HepG2 (cell line): ENCODE results near the gene RNF25. TPM values are rescaled to one million over a fixed set of nuclear protein-coding genes. Genes with fewer than 3 reads are reported as not detected.

Experiments used
- AGO2 ChIP-seq: fragments of 200-400 bp; formaldehyde crosslinking; optimal IDR thresholded peaks from 2 replicates; pipeline ENCODE3; 2017; ENCODE audit warnings: mild to moderate bottlenecking, low read depth, low read length, moderate library complexity
- AKNA ChIP-seq: sonication (generic); formaldehyde crosslinking; IDR thresholded peaks from 2 replicates; pipeline ENCODE4 v1.4.0; 2020; ENCODE audit warnings: missing genetic modification reagents, borderline replicate concordance
- ARID4A ChIP-seq: sonication (generic); formaldehyde crosslinking; IDR thresholded peaks from 2 replicates; pipeline ENCODE4 v1.5.0; 2020; ENCODE audit warnings: mild to moderate bottlenecking, missing genetic modification reagents, borderline replicate concordance
- BHLHE40 ChIP-seq: IDR thresholded peaks from 2 replicates; pipeline ENCODE4 v1.6.1; 2011; ENCODE audit warnings: low read length, improper control_type of control experiment
- FOXP1 ChIP-seq, 2 experiments: fragments of 450-650 bp in 1 of 2; IDR thresholded peaks; 2 replicates each; pipeline ENCODE4 v1.6.1; 2017 to 2018; ENCODE audit warnings: antibody characterized with exemption in 1 of 2
- HMG20B ChIP-seq: conservative IDR thresholded peaks from 2 replicates; pipeline ENCODE4 v1.6.1; 2016; ENCODE audit warnings: missing genetic modification reagents, missing compliant biosample characterization
- HNRNPL ChIP-seq: fragments of 200-400 bp; formaldehyde crosslinking; IDR thresholded peaks from 2 replicates; pipeline ENCODE4 v1.6.1; 2017; ENCODE audit warnings: mild to moderate bottlenecking, low read depth, low read length
- KDM2A ChIP-seq: sonication (generic); formaldehyde crosslinking; IDR thresholded peaks from 2 replicates; pipeline ENCODE4 v1.4.0; 2020; ENCODE audit warnings: low read depth, missing genetic modification reagents, borderline replicate concordance
- MAFK ChIP-seq, 2 experiments: IDR thresholded peaks in 1 of 2; conservative IDR thresholded peaks in 1 of 2; 2 replicates each; pipeline ENCODE4 v1.6.1; 2011; ENCODE audit warnings: improper control_type of control experiment in 2 of 2, low read length in 2 of 2
- SOX13 ChIP-seq, 3 experiments: fragments of 450-650 bp in 1 of 3; sonication (generic) in 1 of 3; formaldehyde crosslinking in 1 of 3; IDR thresholded peaks in 2 of 3; conservative IDR thresholded peaks in 1 of 3; 2 replicates each; pipeline versions ENCODE4 v1.5.0 to v1.6.1; 2016 to 2020; ENCODE audit warnings: antibody characterized with exemption in 1 of 3, mild to moderate bottlenecking in 1 of 3, missing compliant biosample characterization in 1 of 3, missing genetic modification reagents in 1 of 3, moderate library complexity in 1 of 3
- SRSF1 ChIP-seq: fragments of 200-400 bp; formaldehyde crosslinking; optimal IDR thresholded peaks from 2 replicates; pipeline ENCODE3; 2017; ENCODE audit warnings: mild to moderate bottlenecking, low read depth, low read length, moderate library complexity
- TARDBP ChIP-seq: sonication (generic); formaldehyde crosslinking; IDR thresholded peaks from 2 replicates; pipeline ENCODE4 v1.8.0; 2022; ENCODE audit warnings: mild to moderate bottlenecking, missing genetic modification reagents
- ZNF382 ChIP-seq: sonication (generic); formaldehyde crosslinking; IDR thresholded peaks from 2 replicates; pipeline ENCODE4 v1.5.0; 2020; ENCODE audit warnings: missing genetic modification reagents, mild to moderate bottlenecking, borderline replicate concordance
- ZNF484 ChIP-seq: sonication (generic); formaldehyde crosslinking; IDR thresholded peaks from 2 replicates; pipeline ENCODE4 v1.5.1; 2020; ENCODE audit warnings: mild to moderate bottlenecking, low read depth, missing genetic modification reagents, borderline replicate concordance
- ZNF556 ChIP-seq: sonication (generic); formaldehyde crosslinking; IDR thresholded peaks from 2 replicates; pipeline ENCODE4 v1.4.0; 2020; ENCODE audit warnings: mild to moderate bottlenecking, missing genetic modification reagents, borderline replicate concordance
- polyA plus RNA-seq, 8 experiments: library from polyadenylated mRNA; depleted of rRNA in 3 of 8; stranded (reverse) in 7 of 8; unstranded in 1 of 8; fragments of >200 nt; fragmentation: Illumina TruSeq in 4 of 8; extraction: Trizol in 4 of 8; gene quantifications; 2 replicates each; pipeline versions ENCODE4 v1.2.1 to v1.2.3, GENCODE V29; 2011 to 2016; ENCODE audit warnings: low read depth in 4 of 8, missing spikeins in 1 of 8, mixed read lengths in 1 of 8; ENCODE audit not compliant: insufficient read depth in 1 of 8
- total RNA-seq, 5 experiments: library from RNA; depleted of rRNA; stranded (reverse); fragments of >200 nt; fragmentation: Illumina TruSeq; extraction: Trizol; gene quantifications; 2 replicates each; pipeline ENCODE4 v1.2.3, GENCODE V29; 2016; ENCODE audit warnings: low read depth in 1 of 5
- TF ChIP-seq, protein P1 (sequence below): sonication (generic); formaldehyde crosslinking; IDR thresholded peaks from 2 replicates; pipeline ENCODE4 v1.5.1; 2020; ENCODE audit warnings: mild to moderate bottlenecking, moderate library complexity, missing genetic modification reagents

The RNF25 gene
- total and polyA plus RNA-seq, 2 of the 13 experiments (the other 11 are each of a cell fraction or from before 2014, with no cell fraction given): 37.0 to 87.6 TPM

DNA sequence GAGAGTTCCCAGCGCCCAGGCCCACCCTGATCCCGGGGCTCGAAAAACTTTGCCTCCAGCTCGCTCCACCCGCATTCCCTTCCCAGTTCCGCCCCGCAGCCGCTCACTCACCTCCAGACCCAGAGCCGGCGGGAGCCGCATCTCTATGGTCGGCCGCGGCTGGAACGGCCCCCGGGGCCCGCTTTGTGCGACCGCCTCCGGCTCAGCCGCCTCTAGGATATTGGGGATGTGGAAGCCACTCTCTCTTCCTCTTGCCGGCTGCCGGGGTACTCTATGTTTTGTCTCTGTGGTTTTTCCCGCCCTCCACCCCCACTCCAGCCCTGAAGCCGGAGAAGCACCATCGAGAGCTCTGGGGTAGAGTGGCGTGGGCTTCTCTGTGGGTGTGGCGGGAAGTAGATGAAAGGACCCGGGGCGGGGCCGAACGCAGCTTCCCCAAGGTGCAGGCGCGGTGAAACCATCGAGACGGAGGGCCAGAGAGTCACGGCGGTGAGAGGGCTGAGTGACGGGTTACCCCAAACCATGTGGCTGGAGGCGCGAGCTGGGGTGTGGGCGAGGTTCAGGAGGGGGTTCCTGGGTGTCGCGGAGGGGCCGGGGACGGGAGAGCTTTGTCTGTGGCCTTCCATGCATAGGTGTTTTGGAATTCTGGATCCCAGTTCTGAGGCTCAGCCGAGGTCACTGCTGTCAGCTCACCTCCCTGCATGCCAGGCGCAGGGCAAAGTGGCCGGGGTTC, 12.4 kb downstream of the RNF25 start, which contains the start of the genes BCS1L and ZNF142 (continued):
- no peak for TF ChIP-seq SOX13 (IDR thresholded peaks at IDR 0.05)
- peak in 1 of 2 experiments; percentile 19; a peak in 1 of 4 replicates for TF ChIP-seq SOX13 (CRISPR knock-in tag; conservative IDR thresholded peaks at IDR 0.05 in 1 of 2, IDR thresholded peaks at IDR 0.05 in 1 of 2)
- peak; percentile 93 for TF ChIP-seq TARDBP (CRISPR knock-in tag)
- TF ChIP-seq HMG20B (CRISPR knock-in tag): peak; percentile 43; the same call in 1 of the 2 replicates
- TF ChIP-seq ZNF484 (CRISPR knock-in tag): no peak
- peak; percentile 82 for TF ChIP-seq KDM2A (CRISPR knock-in tag)
- TF ChIP-seq AGO2: peak; percentile 87
- no peak for TF ChIP-seq MAFK (conservative IDR thresholded peaks at IDR 0.05 in 1 of 2, IDR thresholded peaks at IDR 0.05 in 1 of 2; ENCODE audit: low read length in 2 of 2)
- TF ChIP-seq ZNF382 (CRISPR knock-in tag): no peak
- TF ChIP-seq HNRNPL: peak; percentile 80; the same call in 1 of the 2 replicates
- TF ChIP-seq, protein P1, sequence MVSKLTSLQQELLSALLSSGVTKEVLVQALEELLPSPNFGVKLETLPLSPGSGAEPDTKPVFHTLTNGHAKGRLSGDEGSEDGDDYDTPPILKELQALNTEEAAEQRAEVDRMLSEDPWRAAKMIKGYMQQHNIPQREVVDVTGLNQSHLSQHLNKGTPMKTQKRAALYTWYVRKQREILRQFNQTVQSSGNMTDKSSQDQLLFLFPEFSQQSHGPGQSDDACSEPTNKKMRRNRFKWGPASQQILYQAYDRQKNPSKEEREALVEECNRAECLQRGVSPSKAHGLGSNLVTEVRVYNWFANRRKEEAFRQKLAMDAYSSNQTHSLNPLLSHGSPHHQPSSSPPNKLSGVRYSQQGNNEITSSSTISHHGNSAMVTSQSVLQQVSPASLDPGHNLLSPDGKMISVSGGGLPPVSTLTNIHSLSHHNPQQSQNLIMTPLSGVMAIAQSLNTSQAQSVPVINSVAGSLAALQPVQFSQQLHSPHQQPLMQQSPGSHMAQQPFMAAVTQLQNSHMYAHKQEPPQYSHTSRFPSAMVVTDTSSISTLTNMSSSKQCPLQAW (CRISPR knock-in tag): peak; percentile 80; the same call in 1 of the 2 replicates
- peak; percentile 92 for TF ChIP-seq SRSF1
- TF ChIP-seq ZNF556 (CRISPR knock-in tag): peak; percentile 81
- TF ChIP-seq BHLHE40: 0 out of 2 replicates have a peak, but pooled peaks have one; percentile 5
- TF ChIP-seq ARID4A: peak; percentile 98
- no peak for TF ChIP-seq FOXP1 (IDR thresholded peaks at IDR 0.05)
- TF ChIP-seq FOXP1 (CRISPR knock-in tag; IDR thresholded peaks at IDR 0.05): peak; percentile 16
- TF ChIP-seq AKNA: 0 out of 2 replicates have a peak, but pooled peaks have one; percentile 67
